ENCODE measurements around the gene EIF3D. TPM values are rescaled to one million over a fixed set of nuclear protein-coding genes. Genes with fewer than 3 reads are reported as not detected.
A peak's percentile ranks its signal among the peaks of the same experiment; 100 is the strongest.

The EIF3D gene
- total and polyA plus RNA-seq, 2 experiments from 2014 or later: 148 to 381 TPM

DNA sequence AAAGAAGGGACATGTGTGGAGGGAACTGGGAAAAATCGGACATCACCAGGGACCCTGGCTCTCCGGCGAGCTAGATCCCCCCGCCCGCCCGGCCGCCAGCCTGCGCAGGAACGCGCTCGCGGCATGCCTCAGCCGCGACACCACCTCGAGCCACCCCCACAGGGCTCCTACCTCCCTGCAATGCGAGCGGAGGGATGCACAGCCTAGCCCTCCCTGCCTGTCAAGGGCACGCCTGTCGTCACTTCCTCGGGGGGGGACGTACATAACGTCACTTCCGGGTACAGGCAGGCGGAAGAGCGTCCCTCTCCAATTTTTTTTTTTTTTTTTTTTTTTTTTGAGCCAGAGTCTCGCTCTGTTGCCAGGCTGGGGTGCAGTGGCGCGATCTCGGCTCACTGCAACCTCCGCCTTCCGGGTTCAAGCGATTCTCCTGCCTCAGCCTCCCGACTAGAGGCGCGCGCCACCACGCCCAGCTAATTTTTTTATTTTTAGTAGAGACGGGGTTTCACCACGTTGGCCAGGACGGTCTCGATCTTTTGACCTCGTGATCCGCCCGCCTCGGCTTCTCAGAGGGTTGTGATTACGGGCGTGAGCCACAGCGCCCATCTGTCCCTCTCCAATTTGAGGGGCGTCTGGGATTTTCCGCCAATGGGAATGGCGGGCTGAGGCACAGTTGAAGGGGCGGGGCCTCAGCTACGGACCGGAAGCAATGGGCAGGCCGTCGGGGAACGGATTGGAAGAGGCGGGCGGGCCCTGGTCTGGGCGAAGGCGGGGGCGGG is 47.4 kb downstream of the EIF3D start, which contains the start of gene TXN2:
TXN2 (minus strand) TSS at position 248 of the 776 bp plus-strand sequence. CDS start 803 bp downstream, outside the sequence.
- no peaks in the 10 kb centered on the region; the same call in 1 of the 2 replicates for H3K79me2 ChIP-seq (replicated peaks; ENCODE audit: insufficient read depth)

DNA sequence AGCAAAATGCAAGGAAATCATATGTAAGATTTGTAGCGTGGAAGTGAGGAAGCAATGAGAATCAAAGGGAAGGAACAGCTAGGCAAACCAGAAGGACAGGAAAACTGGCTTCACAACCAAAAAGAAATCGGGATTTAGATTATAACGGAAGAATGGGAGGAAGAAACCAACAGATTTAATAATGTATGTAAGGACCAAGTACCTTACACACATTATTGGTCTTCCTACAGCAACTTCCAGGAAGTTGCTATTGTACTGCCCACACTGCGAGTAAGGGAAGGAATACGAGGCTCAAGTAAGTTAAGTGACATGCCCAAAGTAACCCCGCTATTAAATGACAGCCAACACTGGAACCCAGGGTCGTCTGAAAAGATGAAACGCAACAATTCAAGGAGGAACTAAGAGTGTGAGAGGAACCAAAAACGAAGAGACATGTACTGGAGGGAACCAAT is 48.0 kb downstream of the EIF3D start:
- no peaks in the 10 kb centered on the region for H3K36me3 ChIP-seq (ENCODE audit: insufficient read depth)
- H3K27ac ChIP-seq (ENCODE audit: low read depth): peak overlapping the region; percentile 99
- no peaks in the 10 kb centered on the region; the same call in 1 of the 2 replicates for H3K79me2 ChIP-seq (replicated peaks; ENCODE audit: insufficient read depth)
- no peak for ATAC-seq
- H3K27me3 ChIP-seq (ENCODE audit: insufficient read depth): peaks cover 9% of the 10 kb centered on the region
- Mint-ChIP-seq H3K27ac (peak overlapping the region; percentile 99), H3K27me3 (ENCODE audit: insufficient read depth, low read depth, poor library complexity) (peaks cover 35% of the 10 kb centered on the region), H3K4me3 (peak overlapping the region; percentile 92), H3K4me1 (peaks cover 9% of the 10 kb centered on the region), H3K36me3 (ENCODE audit: low read depth) (peaks cover 21% of the 10 kb centered on the region), H3K9me3 (peaks cover 14% of the 10 kb centered on the region; the same call in 2 of the 3 replicates)
- peaks cover 9% of the 10 kb centered on the region; the same call in 1 of the 2 replicates for H3K4me1 ChIP-seq (ENCODE audit: insufficient read depth)
- peak overlapping the region; percentile 85 for H3K4me2 ChIP-seq
- peak overlapping the region; percentile 84 for H3K4me3 ChIP-seq
- peaks cover 5% of the 10 kb centered on the region for H3K9me2 ChIP-seq (ENCODE audit: insufficient read depth)
- 0 out of 2 replicates have a peak, but pooled peaks cover 13% of the 10 kb centered on the region for H3F3A ChIP-seq (replicated peaks; ENCODE audit: low read depth)
- peak overlapping the region; percentile 60 for H2AFZ ChIP-seq
- no peaks in the 10 kb centered on the region; the same call in 1 of the 2 replicates for H4K20me1 ChIP-seq (replicated peaks; ENCODE audit: insufficient read depth)
- TF ChIP-seq NANOG (IDR thresholded peaks at IDR 0.05; ENCODE audit: borderline replicate concordance) (no peak), EZH2phosphoT487 (IDR thresholded peaks at IDR 0.05; ENCODE audit: unreplicated experiment) (no peak)
- TF ChIP-seq, protein P1, sequence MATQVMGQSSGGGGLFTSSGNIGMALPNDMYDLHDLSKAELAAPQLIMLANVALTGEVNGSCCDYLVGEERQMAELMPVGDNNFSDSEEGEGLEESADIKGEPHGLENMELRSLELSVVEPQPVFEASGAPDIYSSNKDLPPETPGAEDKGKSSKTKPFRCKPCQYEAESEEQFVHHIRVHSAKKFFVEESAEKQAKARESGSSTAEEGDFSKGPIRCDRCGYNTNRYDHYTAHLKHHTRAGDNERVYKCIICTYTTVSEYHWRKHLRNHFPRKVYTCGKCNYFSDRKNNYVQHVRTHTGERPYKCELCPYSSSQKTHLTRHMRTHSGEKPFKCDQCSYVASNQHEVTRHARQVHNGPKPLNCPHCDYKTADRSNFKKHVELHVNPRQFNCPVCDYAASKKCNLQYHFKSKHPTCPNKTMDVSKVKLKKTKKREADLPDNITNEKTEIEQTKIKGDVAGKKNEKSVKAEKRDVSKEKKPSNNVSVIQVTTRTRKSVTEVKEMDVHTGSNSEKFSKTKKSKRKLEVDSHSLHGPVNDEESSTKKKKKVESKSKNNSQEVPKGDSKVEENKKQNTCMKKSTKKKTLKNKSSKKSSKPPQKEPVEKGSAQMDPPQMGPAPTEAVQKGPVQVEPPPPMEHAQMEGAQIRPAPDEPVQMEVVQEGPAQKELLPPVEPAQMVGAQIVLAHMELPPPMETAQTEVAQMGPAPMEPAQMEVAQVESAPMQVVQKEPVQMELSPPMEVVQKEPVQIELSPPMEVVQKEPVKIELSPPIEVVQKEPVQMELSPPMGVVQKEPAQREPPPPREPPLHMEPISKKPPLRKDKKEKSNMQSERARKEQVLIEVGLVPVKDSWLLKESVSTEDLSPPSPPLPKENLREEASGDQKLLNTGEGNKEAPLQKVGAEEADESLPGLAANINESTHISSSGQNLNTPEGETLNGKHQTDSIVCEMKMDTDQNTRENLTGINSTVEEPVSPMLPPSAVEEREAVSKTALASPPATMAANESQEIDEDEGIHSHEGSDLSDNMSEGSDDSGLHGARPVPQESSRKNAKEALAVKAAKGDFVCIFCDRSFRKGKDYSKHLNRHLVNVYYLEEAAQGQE (IDR thresholded peaks at IDR 0.05; ENCODE audit: unreplicated experiment): no peak
- TF ChIP-seq, protein P2, sequence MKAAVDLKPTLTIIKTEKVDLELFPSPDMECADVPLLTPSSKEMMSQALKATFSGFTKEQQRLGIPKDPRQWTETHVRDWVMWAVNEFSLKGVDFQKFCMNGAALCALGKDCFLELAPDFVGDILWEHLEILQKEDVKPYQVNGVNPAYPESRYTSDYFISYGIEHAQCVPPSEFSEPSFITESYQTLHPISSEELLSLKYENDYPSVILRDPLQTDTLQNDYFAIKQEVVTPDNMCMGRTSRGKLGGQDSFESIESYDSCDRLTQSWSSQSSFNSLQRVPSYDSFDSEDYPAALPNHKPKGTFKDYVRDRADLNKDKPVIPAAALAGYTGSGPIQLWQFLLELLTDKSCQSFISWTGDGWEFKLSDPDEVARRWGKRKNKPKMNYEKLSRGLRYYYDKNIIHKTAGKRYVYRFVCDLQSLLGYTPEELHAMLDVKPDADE (IDR thresholded peaks at IDR 0.05): 0 out of 2 replicates have a peak, but pooled peaks have one; percentile 19
- DNase-seq (ENCODE audit: low spot score): no peak

More for the DNA sequence above, 47.4 kb downstream of the EIF3D start, which contains the start of gene TXN2:
- H3K4me1 Mint-ChIP-seq: peaks cover 9% of the 10 kb centered on the region
- Histone ChIP-seq H3K4me3 (peak within 1 kb of the TSS; percentile 84), H3K9me2 (ENCODE audit: insufficient read depth) (peaks cover 5% of the 10 kb centered on the region), H4K20me1 (replicated peaks; ENCODE audit: insufficient read depth) (no peaks in the 10 kb centered on the region; the same call in 1 of the 2 replicates), H3K4me1 (ENCODE audit: insufficient read depth) (peaks cover 9% of the 10 kb centered on the region; the same call in 1 of the 2 replicates), H3K4me2 (peak within 1 kb of the TSS; percentile 85), H3K27ac (ENCODE audit: low read depth) (peak within 1 kb of the TSS; percentile 99), H2AFZ (peak within 1 kb of the TSS; percentile 60), H3F3A (replicated peaks; ENCODE audit: low read depth) (0 out of 2 replicates have a peak, but pooled peaks cover 13% of the 10 kb centered on the region), H3K27me3 (ENCODE audit: insufficient read depth) (peaks cover 9% of the 10 kb centered on the region), H3K36me3 (ENCODE audit: insufficient read depth) (no peaks in the 10 kb centered on the region)
- peaks cover 35% of the 10 kb centered on the region for H3K27me3 Mint-ChIP-seq (ENCODE audit: insufficient read depth, low read depth, poor library complexity)
- ATAC-seq (peak; percentile 92), DNase-seq (ENCODE audit: low spot score) (peak; percentile 98)
- H3K9me3 Mint-ChIP-seq: peaks cover 15% of the 10 kb centered on the region; the same call in 2 of the 3 replicates
- peak within 1 kb of the TSS; percentile 92 for H3K4me3 Mint-ChIP-seq
- H3K36me3 Mint-ChIP-seq (ENCODE audit: low read depth): peaks cover 23% of the 10 kb centered on the region
- peak within 1 kb of the TSS; percentile 99 for H3K27ac Mint-ChIP-seq
- peak; percentile 60 for TF ChIP-seq POLR2AphosphoS5 (IDR thresholded peaks at IDR 0.05; ENCODE audit: low read depth)
- TF ChIP-seq NANOG (IDR thresholded peaks at IDR 0.05; ENCODE audit: borderline replicate concordance): no peak
- peak; percentile 95 for TF ChIP-seq CREB1 (CRISPR knock-in tag; IDR thresholded peaks at IDR 0.05; ENCODE audit: low read depth)

Data from GM23338 (cell line).